ENCODE measurements around the gene GGCT.

DNA sequence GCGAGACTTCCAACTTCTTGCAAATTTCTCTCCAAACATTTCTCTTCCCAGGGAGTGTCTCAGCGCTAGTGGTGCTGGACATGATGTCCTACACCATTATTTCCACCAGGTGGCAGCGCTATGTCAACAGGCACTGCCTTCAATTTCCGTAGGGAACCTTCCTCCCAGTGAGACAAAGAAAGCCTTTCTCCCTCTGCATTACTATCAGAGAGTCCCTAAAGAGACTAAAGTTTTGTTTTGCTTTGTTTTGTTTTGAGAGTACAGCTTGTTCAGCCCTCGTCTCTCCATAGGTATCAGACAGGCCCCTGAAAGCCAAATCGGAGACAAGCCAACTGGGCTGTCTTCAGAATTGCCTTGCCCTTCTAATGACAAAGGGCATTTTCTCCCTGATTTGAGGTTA lies 44.2 kb upstream of the GGCT start:
- TF ChIP-seq POLR2A (IDR thresholded peaks at IDR 0.05) (no peak), POLR2AphosphoS5 (IDR thresholded peaks at IDR 0.05) (peak; percentile 71)
- TF ChIP-seq, protein P1, sequence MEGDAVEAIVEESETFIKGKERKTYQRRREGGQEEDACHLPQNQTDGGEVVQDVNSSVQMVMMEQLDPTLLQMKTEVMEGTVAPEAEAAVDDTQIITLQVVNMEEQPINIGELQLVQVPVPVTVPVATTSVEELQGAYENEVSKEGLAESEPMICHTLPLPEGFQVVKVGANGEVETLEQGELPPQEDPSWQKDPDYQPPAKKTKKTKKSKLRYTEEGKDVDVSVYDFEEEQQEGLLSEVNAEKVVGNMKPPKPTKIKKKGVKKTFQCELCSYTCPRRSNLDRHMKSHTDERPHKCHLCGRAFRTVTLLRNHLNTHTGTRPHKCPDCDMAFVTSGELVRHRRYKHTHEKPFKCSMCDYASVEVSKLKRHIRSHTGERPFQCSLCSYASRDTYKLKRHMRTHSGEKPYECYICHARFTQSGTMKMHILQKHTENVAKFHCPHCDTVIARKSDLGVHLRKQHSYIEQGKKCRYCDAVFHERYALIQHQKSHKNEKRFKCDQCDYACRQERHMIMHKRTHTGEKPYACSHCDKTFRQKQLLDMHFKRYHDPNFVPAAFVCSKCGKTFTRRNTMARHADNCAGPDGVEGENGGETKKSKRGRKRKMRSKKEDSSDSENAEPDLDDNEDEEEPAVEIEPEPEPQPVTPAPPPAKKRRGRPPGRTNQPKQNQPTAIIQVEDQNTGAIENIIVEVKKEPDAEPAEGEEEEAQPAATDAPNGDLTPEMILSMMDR (IDR thresholded peaks at IDR 0.05), result peak; percentile 49 to 95 (median 88)
